ENCODE results near the gene DUSP9.

The DUSP9 gene

GRCh38 chrX:153621949-153622598 lies 24.9 kb upstream of the DUSP9 start:
- no peak for DNase-seq (ENCODE audit: low read depth in 3 of 3, low spot score in 1 of 3)

GRCh38 chrX:153622661-153623309 lies 24.2 kb upstream of the DUSP9 start:
- DNase-seq (ENCODE audit: low read depth in 3 of 3, low spot score in 1 of 3), result no peak

- no peak for DNase-seq (ENCODE audit: low read depth in 3 of 3, low spot score in 1 of 3)
Observed at GRCh38 chrX:153623310-153624029, 23.5 kb upstream of the DUSP9 start.

- DNase-seq (ENCODE audit: low read depth in 3 of 3, low spot score in 1 of 3), result no peak
Observed at GRCh38 chrX:153624196-153625091, 22.6 kb upstream of the DUSP9 start.

- DNase-seq (ENCODE audit: low read depth in 3 of 3, low spot score in 1 of 3), result no peak
Observed at GRCh38 chrX:153625271-153626024, 21.6 kb upstream of the DUSP9 start.

- DNase-seq (ENCODE audit: low read depth in 3 of 3, low spot score in 1 of 3), result no peak
Observed at GRCh38 chrX:153626025-153626633, 20.9 kb upstream of the DUSP9 start.

GRCh38 chrX:153626863-153627674 lies 19.9 kb upstream of the DUSP9 start:
- DNase-seq (ENCODE audit: low read depth in 3 of 3, low spot score in 1 of 3), result no peak

- no peak for DNase-seq (ENCODE audit: low read depth in 3 of 3, low spot score in 1 of 3)
Observed at GRCh38 chrX:153627675-153628111, 19.3 kb upstream of the DUSP9 start.

GRCh38 chrX:153628129-153628528 lies 18.9 kb upstream of the DUSP9 start:
- DNase-seq (ENCODE audit: low read depth in 3 of 3, low spot score in 1 of 3), result no peak

- no peak for DNase-seq (ENCODE audit: low read depth in 3 of 3, low spot score in 1 of 3)
Observed at GRCh38 chrX:153628665-153629064, 18.3 kb upstream of the DUSP9 start.

- no peak for DNase-seq (ENCODE audit: low read depth in 3 of 3, low spot score in 1 of 3)
Observed at GRCh38 chrX:153631346-153631745, 15.7 kb upstream of the DUSP9 start.

- no peak for DNase-seq (ENCODE audit: low read depth in 3 of 3, low spot score in 1 of 3)
Observed at GRCh38 chrX:153631907-153632594, 15.0 kb upstream of the DUSP9 start.

GRCh38 chrX:153632595-153632946 lies 14.4 kb upstream of the DUSP9 start:
- DNase-seq (ENCODE audit: low read depth in 3 of 3, low spot score in 1 of 3), result no peak

- DNase-seq (ENCODE audit: low read depth in 3 of 3, low spot score in 1 of 3), result no peak
Observed at GRCh38 chrX:153633048-153633447, 14.0 kb upstream of the DUSP9 start.

- no peak for DNase-seq (ENCODE audit: low read depth in 3 of 3, low spot score in 1 of 3)
Observed at GRCh38 chrX:153633607-153634180, 13.3 kb upstream of the DUSP9 start.

GRCh38 chrX:153634236-153634635 lies 12.8 kb upstream of the DUSP9 start:
- DNase-seq (ENCODE audit: low read depth in 3 of 3, low spot score in 1 of 3), result no peak

- DNase-seq (ENCODE audit: low read depth in 3 of 3, low spot score in 1 of 3), result no peak
Observed at GRCh38 chrX:153634832-153635231, 12.2 kb upstream of the DUSP9 start.

- DNase-seq (ENCODE audit: low read depth in 3 of 3, low spot score in 1 of 3), result no peak
Observed at GRCh38 chrX:153635388-153635787, 11.6 kb upstream of the DUSP9 start.

Data from stimulated activated CD4-positive, alpha-beta T cell treated with anti-CD3 and anti-CD28 coated beads, TNF-alpha, amount 100 ng/mL, for 1 hour (primary cell).